Endothelial cell (in vitro differentiated cells): ENCODE data around the gene G6PD. TPM values are rescaled to one million over a fixed set of nuclear protein-coding genes. Genes with fewer than 3 reads are reported as not detected.

Experiments
- DNase-seq: peaks from one replicate; pipeline ENCODE4 v3.0.0; 2021; ENCODE audit warnings: low spot score
- H3K27ac Mint-ChIP-seq: one replicate; pipeline ENCODE4 v1.8.0; 2021; ENCODE audit warnings: mixed read lengths, inconsistent platforms; ENCODE audit not compliant: unreplicated experiment
- H3K27me3 Mint-ChIP-seq: one replicate; pipeline ENCODE4 v1.8.0; 2021; ENCODE audit warnings: mild to moderate bottlenecking, moderate library complexity, mixed read lengths, inconsistent platforms; ENCODE audit not compliant: unreplicated experiment
- H3K36me3 Mint-ChIP-seq: one replicate; pipeline ENCODE4 v1.8.0; 2021; ENCODE audit warnings: mild to moderate bottlenecking, low read depth, mixed read lengths, inconsistent platforms; ENCODE audit not compliant: unreplicated experiment
- H3K4me1 Mint-ChIP-seq: one replicate; pipeline ENCODE4 v1.8.0; 2021; ENCODE audit warnings: mild to moderate bottlenecking, mixed read lengths, inconsistent platforms; ENCODE audit not compliant: unreplicated experiment
- H3K4me3 Mint-ChIP-seq: one replicate; pipeline ENCODE4 v1.8.0; 2021; ENCODE audit warnings: mild to moderate bottlenecking, mixed read lengths, inconsistent platforms; ENCODE audit not compliant: unreplicated experiment
- H3K9me3 Mint-ChIP-seq: one replicate; pipeline ENCODE4 v1.8.0; 2021; ENCODE audit warnings: mixed read lengths, inconsistent platforms; ENCODE audit not compliant: unreplicated experiment
- total RNA-seq: library from RNA; stranded (reverse); fragmentation: NEBNext Ultra II Directional; extraction: Animal tissue kit (Norgen Biotek cat#: 25700); gene quantifications from one replicate; pipeline ENCODE4 v1.2.1, GENCODE V29; 2021; ENCODE audit not compliant: unreplicated experiment
- TF ChIP-seq, protein P1 (sequence below): fragments of 200-600 bp; sonication (generic); IDR thresholded peaks from one replicate; pipeline ENCODE4 v1.5.0; 2021; ENCODE audit warnings: antibody characterized with exemption; ENCODE audit not compliant: unreplicated experiment

The G6PD gene
- total RNA-seq, 1 donor from 2014 or later: 46.4 TPM

DNA sequence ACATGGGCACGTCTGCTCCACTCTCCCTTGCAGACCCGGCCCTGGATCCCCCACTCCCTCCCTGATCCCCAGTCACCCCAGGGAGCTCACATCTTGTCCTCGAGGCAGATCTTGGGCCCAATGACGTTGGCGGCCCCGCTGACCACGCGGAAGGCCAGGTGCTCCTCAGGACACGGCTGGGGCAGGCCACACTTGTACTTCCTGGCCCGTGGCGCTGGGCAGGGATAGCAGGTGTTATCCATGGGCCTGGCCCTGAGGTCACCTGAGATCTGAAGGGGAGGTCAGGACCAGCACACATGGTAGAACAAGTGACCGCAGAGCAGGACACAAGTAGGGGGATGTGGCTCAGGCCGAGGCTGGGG is 38.3 kb downstream of the G6PD start:
- peaks cover 19% of the 10 kb centered on the region for H3K36me3 Mint-ChIP-seq
- no peak overlapping the region for H3K4me3 Mint-ChIP-seq
- H3K4me1 Mint-ChIP-seq: no peaks in the 10 kb centered on the region
- no peak for DNase-seq
- H3K27ac Mint-ChIP-seq: no peak overlapping the region
- H3K9me3 Mint-ChIP-seq: no peaks in the 10 kb centered on the region
- H3K27me3 Mint-ChIP-seq: no peaks in the 10 kb centered on the region
- TF ChIP-seq, protein P1, sequence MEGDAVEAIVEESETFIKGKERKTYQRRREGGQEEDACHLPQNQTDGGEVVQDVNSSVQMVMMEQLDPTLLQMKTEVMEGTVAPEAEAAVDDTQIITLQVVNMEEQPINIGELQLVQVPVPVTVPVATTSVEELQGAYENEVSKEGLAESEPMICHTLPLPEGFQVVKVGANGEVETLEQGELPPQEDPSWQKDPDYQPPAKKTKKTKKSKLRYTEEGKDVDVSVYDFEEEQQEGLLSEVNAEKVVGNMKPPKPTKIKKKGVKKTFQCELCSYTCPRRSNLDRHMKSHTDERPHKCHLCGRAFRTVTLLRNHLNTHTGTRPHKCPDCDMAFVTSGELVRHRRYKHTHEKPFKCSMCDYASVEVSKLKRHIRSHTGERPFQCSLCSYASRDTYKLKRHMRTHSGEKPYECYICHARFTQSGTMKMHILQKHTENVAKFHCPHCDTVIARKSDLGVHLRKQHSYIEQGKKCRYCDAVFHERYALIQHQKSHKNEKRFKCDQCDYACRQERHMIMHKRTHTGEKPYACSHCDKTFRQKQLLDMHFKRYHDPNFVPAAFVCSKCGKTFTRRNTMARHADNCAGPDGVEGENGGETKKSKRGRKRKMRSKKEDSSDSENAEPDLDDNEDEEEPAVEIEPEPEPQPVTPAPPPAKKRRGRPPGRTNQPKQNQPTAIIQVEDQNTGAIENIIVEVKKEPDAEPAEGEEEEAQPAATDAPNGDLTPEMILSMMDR: no peak

DNA sequence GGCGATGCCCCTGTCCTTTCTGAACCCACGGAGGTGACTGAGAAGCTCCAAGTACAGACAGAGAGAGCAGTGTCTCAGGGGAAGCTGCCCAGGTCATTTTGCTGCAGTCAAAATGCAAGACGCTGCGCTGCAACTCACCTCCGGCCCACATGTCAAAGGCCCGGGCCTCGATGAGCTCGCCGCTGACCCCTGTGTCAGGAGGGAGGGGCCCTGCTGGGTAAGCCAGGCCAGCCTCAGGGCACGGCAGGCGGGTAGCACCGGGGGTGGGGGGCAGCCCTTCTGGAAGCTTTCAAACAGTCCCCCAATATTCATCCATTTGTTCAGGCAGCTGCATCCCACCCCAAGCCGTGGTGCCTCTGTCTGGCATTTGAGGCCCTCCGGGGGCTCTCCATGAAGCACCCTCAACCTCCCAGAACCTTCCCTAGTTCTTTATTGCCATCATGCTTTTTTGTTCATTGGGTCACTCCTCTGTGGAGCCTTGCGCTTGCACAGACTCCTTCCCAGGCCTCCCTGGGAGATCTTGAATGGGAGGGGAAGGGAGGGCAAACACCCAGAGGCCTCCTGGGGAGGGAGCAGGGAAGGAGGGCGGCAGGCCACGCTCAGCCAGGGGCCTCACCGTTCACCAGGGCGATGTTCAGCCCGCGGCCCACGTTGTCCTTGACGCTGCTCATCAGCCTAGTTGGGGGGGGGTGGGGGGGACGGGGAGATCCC is 38.8 kb downstream of the G6PD start:
- H3K27ac Mint-ChIP-seq: no peak overlapping the region
- H3K36me3 Mint-ChIP-seq: peaks cover 19% of the 10 kb centered on the region
- no peaks in the 10 kb centered on the region for H3K27me3 Mint-ChIP-seq
- no peaks in the 10 kb centered on the region for H3K4me1 Mint-ChIP-seq
- TF ChIP-seq, protein P1: no peak
- H3K9me3 Mint-ChIP-seq: no peaks in the 10 kb centered on the region
- no peak overlapping the region for H3K4me3 Mint-ChIP-seq
- DNase-seq: no peak

DNA sequence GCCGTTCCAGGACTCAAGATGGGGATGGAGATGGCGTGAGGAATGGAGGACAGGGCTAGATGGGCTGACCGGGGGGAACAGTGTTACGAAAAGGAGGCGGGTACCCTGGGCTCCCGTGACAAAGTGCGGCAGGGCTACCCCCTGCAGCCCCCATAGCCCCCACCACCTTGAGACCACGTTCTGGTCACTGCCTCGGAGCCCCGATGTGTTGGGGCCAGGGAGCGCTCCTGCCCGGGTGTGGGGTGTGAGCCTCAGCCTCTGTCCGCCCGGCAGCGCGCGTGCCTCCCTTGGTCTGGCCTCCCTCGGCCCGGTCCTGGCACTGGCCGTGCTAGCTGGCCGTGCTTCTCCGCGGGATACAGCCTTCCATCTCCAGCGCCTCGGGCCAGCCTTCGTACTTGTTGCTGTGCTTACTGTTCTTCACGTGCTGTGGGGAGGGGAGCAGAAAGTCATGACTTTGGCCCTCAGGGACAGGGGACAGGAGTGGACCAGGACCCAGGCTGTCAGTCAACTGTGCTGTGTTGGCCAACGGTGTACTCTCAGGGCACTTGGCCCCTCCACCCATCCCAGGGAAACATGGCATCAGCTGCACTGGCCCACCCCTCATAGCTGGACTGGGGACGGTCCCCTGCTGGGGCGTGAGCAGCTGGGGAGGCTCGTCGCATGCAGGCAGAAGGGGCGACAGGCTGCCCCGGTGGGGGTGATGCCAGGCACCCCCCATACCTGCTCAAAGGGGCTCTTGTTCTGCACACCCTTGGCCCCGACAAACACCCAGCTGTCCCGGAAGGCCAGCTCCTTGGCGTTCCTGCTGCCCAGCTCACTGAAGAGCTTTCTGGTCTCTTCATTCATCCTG is 39.9 kb downstream of the G6PD start:
- no peak for DNase-seq
- TF ChIP-seq, protein P1: no peak
- H3K4me3 Mint-ChIP-seq: no peak overlapping the region
- no peaks in the 10 kb centered on the region for H3K27me3 Mint-ChIP-seq
- peaks cover 19% of the 10 kb centered on the region for H3K36me3 Mint-ChIP-seq
- no peak overlapping the region for H3K27ac Mint-ChIP-seq
- no peaks in the 10 kb centered on the region for H3K4me1 Mint-ChIP-seq
- no peaks in the 10 kb centered on the region for H3K9me3 Mint-ChIP-seq

DNA sequence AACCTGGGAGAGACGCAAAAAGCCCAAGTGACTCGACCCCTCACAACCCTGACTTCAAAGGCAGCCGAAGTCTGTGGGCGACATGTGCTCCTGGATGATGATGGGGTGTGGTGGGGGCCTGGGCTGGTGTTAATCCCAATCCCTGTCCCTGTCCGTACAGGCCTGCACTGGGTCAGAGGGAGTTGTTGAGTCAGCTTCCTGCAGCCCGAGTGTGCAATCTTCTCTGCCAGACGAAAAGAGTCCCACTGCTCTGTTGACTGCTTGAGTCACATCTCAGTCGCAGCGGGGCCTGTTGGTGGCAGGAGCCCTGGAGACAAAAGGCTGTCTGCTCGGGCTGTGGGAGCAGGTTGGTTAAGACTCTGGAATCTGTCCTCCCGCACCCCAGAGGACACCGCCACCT is 40.9 kb downstream of the G6PD start:
- Mint-ChIP-seq H3K9me3 (no peaks in the 10 kb centered on the region), H3K36me3 (peaks cover 19% of the 10 kb centered on the region), H3K27me3 (no peaks in the 10 kb centered on the region), H3K4me1 (no peaks in the 10 kb centered on the region), H3K4me3 (no peak overlapping the region), H3K27ac (no peak overlapping the region)
- TF ChIP-seq, protein P1: no peak
- no peak for DNase-seq

DNA sequence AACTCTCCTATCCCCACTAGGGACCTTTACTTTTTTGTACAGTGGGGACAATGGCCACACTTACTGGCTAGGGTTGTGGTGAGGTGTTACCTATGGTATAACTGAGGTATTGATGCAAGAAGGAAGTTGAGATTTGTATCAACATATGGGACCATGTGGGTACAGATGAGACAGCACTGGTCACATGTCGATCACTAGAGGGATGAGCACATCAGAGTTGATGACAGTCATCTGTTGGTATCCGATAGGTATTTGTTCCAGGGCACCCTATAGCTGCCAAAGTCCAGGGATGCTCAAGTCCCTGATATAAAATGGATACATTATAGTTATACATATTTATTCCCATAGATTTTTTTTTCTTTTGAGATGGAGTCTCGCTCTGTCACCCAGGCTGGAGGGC is 43.7 kb downstream of the G6PD start:
- TF ChIP-seq, protein P1: no peak
- Mint-ChIP-seq H3K27me3 (no peaks in the 10 kb centered on the region), H3K9me3 (no peaks in the 10 kb centered on the region), H3K4me1 (no peaks in the 10 kb centered on the region), H3K4me3 (no peak overlapping the region), H3K36me3 (peaks cover 3% of the 10 kb centered on the region), H3K27ac (no peak overlapping the region)
- DNase-seq: no peak
